Measurements from ENCODE around the gene CD248.
A peak's percentile ranks its signal among the peaks of the same experiment; 100 is the strongest.

- TF ChIP-seq, protein P1, sequence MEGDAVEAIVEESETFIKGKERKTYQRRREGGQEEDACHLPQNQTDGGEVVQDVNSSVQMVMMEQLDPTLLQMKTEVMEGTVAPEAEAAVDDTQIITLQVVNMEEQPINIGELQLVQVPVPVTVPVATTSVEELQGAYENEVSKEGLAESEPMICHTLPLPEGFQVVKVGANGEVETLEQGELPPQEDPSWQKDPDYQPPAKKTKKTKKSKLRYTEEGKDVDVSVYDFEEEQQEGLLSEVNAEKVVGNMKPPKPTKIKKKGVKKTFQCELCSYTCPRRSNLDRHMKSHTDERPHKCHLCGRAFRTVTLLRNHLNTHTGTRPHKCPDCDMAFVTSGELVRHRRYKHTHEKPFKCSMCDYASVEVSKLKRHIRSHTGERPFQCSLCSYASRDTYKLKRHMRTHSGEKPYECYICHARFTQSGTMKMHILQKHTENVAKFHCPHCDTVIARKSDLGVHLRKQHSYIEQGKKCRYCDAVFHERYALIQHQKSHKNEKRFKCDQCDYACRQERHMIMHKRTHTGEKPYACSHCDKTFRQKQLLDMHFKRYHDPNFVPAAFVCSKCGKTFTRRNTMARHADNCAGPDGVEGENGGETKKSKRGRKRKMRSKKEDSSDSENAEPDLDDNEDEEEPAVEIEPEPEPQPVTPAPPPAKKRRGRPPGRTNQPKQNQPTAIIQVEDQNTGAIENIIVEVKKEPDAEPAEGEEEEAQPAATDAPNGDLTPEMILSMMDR (conservative IDR thresholded peaks at IDR 0.05; ENCODE audit: low read depth in 2 of 2) = no peak
- no peak for TF ChIP-seq EZH2phosphoT487 (IDR thresholded peaks at IDR 0.05; ENCODE audit: unreplicated experiment)
- TF ChIP-seq EZH2 (IDR thresholded peaks at IDR 0.05; ENCODE audit: low read depth, unreplicated experiment) = peak; percentile 27
- no peak for TF ChIP-seq ZNF114 (CRISPR knock-in tag; IDR thresholded peaks at IDR 0.05)
These were observed 25.5 kb downstream of the CD248 start for GRCh38 chr11:66291303-66291705.
